Left ventricle myocardium inferior (tissue), 1 donor: Measurements from ENCODE around the gene GBA2. TPM values are rescaled to one million over a fixed set of nuclear protein-coding genes. Genes with fewer than 3 reads are reported as not detected.

Experiments
- DNase-seq: peaks from one replicate; pipeline ENCODE4 v3.0.0-alpha.2; 2020
- H3K27ac ChIP-seq: fragments of 200-600 bp; replicated peaks from 2 replicates; pipeline ENCODE4 v1.8.0; 2021
- H3K27me3 ChIP-seq: fragments of 200-600 bp; 2 replicates; pipeline ENCODE4 v1.8.0; 2021; ENCODE audit warnings: low read depth
- H3K36me3 ChIP-seq: fragments of 200-600 bp; 2 replicates; pipeline ENCODE4 v1.8.0; 2021
- H3K4me1 ChIP-seq: fragments of 200-600 bp; 2 replicates; pipeline ENCODE4 v1.8.0; 2021
- H3K4me3 ChIP-seq: fragments of 200-600 bp; 2 replicates; pipeline ENCODE4 v1.8.0; 2021; ENCODE audit warnings: mild to moderate bottlenecking, moderate library complexity
- H3K9me3 ChIP-seq: fragments of 200-600 bp; replicated peaks from 2 replicates; pipeline ENCODE4 v1.8.0; 2021
- CTCF ChIP-seq: fragments of 200-600 bp; IDR thresholded peaks from 2 replicates; pipeline ENCODE4 v1.8.0; 2021; ENCODE audit warnings: antibody characterized with exemption, mild to moderate bottlenecking, borderline replicate concordance
- intact Hi-C: fragments of 100-400 bp; cut with micrococcal nuclease; formaldehyde crosslinking; loops from one replicate; pipeline ENCODE4 v1.11.0; 2022
- total RNA-seq: library from RNA; stranded (reverse); fragmentation: NEBNext Ultra II Directional; extraction: Animal tissue kit (Norgen Biotek cat#: 25700); gene quantifications from one replicate; pipeline ENCODE4 v1.2.1, GENCODE V29; 2021
- donor health status: DM: no; HTN: yes; CAD: no; lungs with severe emphysema.

GBA2 gene
- total RNA-seq, 1 donor from 2014 or later: 75.0 TPM

- H3K27me3 ChIP-seq: no peaks in the 10 kb centered on the region
- H3K36me3 ChIP-seq: no peaks in the 10 kb centered on the region
- intact Hi-C loops: no loop called here
- H3K27ac ChIP-seq: peak overlapping the region; percentile 74
- H3K9me3 ChIP-seq: no peaks in the 10 kb centered on the region
- H3K4me1 ChIP-seq: peaks cover 34% of the 10 kb centered on the region
- H3K4me3 ChIP-seq: no peak overlapping the region
- TF ChIP-seq CTCF: no peak
- DNase-seq: no peak
These were observed 22.9 kb upstream of the GBA2 start for GRCh38 chr9:35771943-35772342.

- no peaks in the 10 kb centered on the region for H3K36me3 ChIP-seq
- peaks cover 34% of the 10 kb centered on the region for H3K4me1 ChIP-seq
- no peak for TF ChIP-seq CTCF
- H3K27ac ChIP-seq: peak overlapping the region; percentile 74
- no peaks in the 10 kb centered on the region for H3K27me3 ChIP-seq
- DNase-seq: no peak
- H3K4me3 ChIP-seq: peak overlapping the region; percentile 26
- no peaks in the 10 kb centered on the region for H3K9me3 ChIP-seq
- intact Hi-C loops: no loop called here
These were observed 22.5 kb upstream of the GBA2 start for GRCh38 chr9:35771534-35771933.

- H3K27ac ChIP-seq: peak overlapping the region; percentile 74
- peak; percentile 54 for DNase-seq
- H3K27me3 ChIP-seq: no peaks in the 10 kb centered on the region
- peaks cover 34% of the 10 kb centered on the region for H3K4me1 ChIP-seq
- no peaks in the 10 kb centered on the region for H3K36me3 ChIP-seq
- no peak for TF ChIP-seq CTCF
- no peaks in the 10 kb centered on the region for H3K9me3 ChIP-seq
- intact Hi-C loops: no loop called here
- H3K4me3 ChIP-seq: peak overlapping the region; percentile 26
These were observed 22.0 kb upstream of the GBA2 start for GRCh38 chr9:35771075-35771433.

- no peaks in the 10 kb centered on the region for H3K36me3 ChIP-seq
These were observed 20.7 kb upstream of the GBA2 start for GRCh38 chr9:35769763-35770162.

GRCh38 chr9:35767458-35767857, 18.4 kb upstream of the GBA2 start:
- intact Hi-C loops: no loop called here
- no peak for DNase-seq
- Histone ChIP-seq H3K9me3 (no peaks in the 10 kb centered on the region), H3K4me1 (peaks cover 26% of the 10 kb centered on the region), H3K27me3 (no peaks in the 10 kb centered on the region), H3K27ac (no peak overlapping the region), H3K4me3 (no peak overlapping the region), H3K36me3 (no peaks in the 10 kb centered on the region)
- TF ChIP-seq CTCF: no peak

More at GRCh38 chr9:35769763-35770162, 20.7 kb upstream of the GBA2 start:
- TF ChIP-seq CTCF: no peak
- Histone ChIP-seq H3K4me3 (no peak overlapping the region), H3K27me3 (no peaks in the 10 kb centered on the region), H3K27ac (no peak overlapping the region), H3K4me1 (peaks cover 26% of the 10 kb centered on the region), H3K9me3 (no peaks in the 10 kb centered on the region)
- intact Hi-C loops: no loop called here
- DNase-seq: no peak

- Histone ChIP-seq H3K36me3 (no peaks in the 10 kb centered on the region), H3K27ac (no peak overlapping the region), H3K27me3 (no peaks in the 10 kb centered on the region), H3K9me3 (no peaks in the 10 kb centered on the region), H3K4me1 (peaks cover 22% of the 10 kb centered on the region), H3K4me3 (no peak overlapping the region)
- intact Hi-C loops: no loop called here
- DNase-seq: no peak
- no peak for TF ChIP-seq CTCF
These were observed 18.0 kb upstream of the GBA2 start for GRCh38 chr9:35766997-35767396.
